ENCODE measurements around the gene SEMA5B.

GRCh38 chr3:122998856-122999255 lies 28.7 kb downstream of the SEMA5B start:
- TF ChIP-seq YY1 (IDR thresholded peaks at IDR 0.05; ENCODE audit: insufficient read depth, insufficient read length) (no peak), ZNF274 (IDR thresholded peaks at IDR 0.05; ENCODE audit: low read depth, low read length) (no peak)

Measured in NT2/D1 (cell line).